Cardiac fibroblast (primary cell): ENCODE data around the gene PDCD10.
A peak's percentile ranks its signal among the peaks of the same experiment; 100 is the strongest.

ENCODE experiments used
- DNase-seq, 2 donors: peaks; one replicate each; pipeline versions ENCODE4 v3.0.0 to v3.0.0-alpha.2; 2010; ENCODE audit warnings: low read depth in 2 of 2
- H3K4me3 ChIP-seq, 2 donors: replicated peaks in 1 of 2; 1 replicate in 1 of 2; 2 replicates in 1 of 2; pipeline ENCODE4 v1.5.1; 2011; ENCODE audit warnings: low read depth in 2 of 2, low read length in 2 of 2, mild to moderate bottlenecking in 2 of 2, moderate library complexity in 1 of 2
- TF ChIP-seq, protein P1 (sequence below): IDR thresholded peaks from one replicate; pipeline ENCODE4 v1.5.1; 2011; ENCODE audit warnings: low read depth, mild to moderate bottlenecking, low read length, inconsistent platforms

The PDCD10 gene

DNA sequence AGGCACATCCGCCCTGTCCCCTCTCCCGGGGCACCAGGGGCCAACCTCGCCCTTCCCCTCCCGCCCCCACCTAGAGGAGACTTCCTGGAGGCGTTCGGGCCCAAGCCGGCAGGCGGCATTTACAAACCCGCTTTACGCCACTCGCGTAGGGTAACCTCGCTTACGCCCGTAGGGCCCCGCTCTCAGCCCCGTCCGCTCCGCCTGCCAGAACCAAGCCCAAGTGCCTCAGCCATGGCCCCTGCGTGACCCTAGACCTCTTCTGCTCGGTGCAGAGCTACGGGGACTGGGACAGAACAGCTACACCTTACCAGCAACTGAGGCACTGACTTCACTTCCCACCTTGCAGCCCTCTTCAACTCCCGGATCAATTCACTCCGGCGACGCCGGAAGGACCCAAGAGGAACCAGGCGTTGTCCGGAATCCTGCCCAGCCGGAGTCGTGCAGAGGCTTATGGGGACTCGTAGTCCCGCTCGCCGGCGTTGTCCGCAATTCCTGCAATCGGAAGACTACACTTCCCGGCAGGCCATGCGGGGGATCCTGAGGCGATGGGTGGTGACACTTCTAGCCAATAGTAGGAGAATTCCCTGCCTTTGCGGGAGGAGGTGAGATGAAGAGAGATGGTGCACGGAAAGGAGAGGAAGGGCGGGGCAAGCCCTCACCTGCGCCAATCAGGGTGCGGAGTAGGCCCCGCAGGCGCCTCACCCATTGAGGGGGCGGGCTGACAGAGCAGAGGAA lies at the start of gene PDCD10:
PDCD10 (minus strand) TSS at position 395 of the 735 bp plus-strand sequence. CDS start 14,735 bp downstream, outside the sequence.
- peak within 1 kb of the TSS; percentile 92 to 94 for H3K4me3 ChIP-seq
- TF ChIP-seq, protein P1, sequence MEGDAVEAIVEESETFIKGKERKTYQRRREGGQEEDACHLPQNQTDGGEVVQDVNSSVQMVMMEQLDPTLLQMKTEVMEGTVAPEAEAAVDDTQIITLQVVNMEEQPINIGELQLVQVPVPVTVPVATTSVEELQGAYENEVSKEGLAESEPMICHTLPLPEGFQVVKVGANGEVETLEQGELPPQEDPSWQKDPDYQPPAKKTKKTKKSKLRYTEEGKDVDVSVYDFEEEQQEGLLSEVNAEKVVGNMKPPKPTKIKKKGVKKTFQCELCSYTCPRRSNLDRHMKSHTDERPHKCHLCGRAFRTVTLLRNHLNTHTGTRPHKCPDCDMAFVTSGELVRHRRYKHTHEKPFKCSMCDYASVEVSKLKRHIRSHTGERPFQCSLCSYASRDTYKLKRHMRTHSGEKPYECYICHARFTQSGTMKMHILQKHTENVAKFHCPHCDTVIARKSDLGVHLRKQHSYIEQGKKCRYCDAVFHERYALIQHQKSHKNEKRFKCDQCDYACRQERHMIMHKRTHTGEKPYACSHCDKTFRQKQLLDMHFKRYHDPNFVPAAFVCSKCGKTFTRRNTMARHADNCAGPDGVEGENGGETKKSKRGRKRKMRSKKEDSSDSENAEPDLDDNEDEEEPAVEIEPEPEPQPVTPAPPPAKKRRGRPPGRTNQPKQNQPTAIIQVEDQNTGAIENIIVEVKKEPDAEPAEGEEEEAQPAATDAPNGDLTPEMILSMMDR: no peak

DNA sequence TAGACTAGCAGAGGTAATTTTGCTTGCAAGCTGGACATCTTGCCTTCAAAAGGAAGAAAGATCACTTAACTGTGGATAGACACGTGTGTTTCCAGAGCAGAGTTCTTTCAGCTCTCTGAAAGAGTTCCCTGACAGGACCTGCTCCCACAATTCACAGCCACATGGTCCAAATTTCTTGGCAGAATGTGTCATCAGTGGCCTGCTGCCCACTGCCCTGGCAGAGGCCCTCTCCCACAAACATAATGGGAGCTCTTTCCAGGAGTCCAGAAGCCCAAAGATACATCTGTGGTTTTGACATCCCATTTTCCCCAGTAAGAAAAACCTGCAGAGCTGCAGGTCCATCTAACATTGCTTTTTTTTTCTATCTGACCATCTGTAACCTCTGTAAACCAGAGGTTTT lies 49.1 kb upstream of the PDCD10 start:
- TF ChIP-seq, protein P1: no peak
- DNase-seq: no peak
- no peak overlapping the region for H3K4me3 ChIP-seq

More for the DNA sequence above, at the start of gene PDCD10:
- DNase-seq: peak; percentile 99

DNA sequence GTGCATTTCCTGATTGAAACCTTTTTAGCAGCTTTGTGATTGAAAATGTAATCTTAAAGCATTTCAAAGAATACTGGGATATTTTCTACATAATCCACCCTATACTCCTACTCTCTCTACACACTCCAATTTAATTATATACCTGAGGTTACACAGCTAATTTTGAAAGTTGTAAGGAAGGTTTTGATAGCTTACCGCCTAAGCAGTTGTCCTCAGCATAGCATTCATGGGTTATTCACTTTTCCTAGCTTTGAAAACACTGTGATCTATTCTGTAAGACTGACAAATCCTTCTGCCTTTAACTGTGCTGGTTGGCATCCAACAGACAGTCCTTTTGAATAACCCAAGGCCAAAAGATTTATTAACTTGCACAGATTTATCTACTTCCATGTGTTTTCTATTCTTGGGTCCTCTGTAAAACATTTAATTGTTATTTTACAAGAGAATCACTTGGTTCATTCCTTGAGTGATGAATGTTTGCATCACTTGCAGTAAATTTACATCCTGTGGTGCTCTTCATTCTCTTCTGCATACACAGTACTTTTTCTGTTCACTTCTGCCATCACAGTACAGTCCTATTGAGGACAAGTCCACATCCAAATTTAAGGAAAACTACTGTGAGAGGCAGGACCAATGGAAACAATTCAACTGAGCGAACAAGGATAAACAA lies 45.7 kb upstream of the PDCD10 start:
- no peak for DNase-seq
- TF ChIP-seq, protein P1: no peak
- no peak overlapping the region for H3K4me3 ChIP-seq

DNA sequence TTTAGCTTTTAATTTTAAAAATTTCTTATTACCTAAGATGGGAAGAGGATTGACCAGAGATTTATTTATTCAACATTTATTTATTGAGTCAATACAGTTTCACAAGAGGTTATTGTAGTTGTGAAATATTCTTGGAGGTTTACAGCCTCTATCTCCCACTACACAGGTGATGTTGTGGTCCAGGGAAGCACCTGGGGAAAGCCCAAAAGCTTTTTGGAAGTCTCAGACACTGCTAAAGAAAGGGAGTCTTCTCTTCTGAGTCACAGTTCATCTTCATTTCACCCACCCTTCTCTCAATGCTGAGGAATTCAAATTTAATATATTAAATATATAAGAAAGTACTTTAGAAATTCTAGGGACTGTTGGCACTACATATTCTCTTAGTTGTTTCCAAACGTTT lies 42.7 kb upstream of the PDCD10 start:
- DNase-seq: no peak
- TF ChIP-seq, protein P1: no peak
- no peak overlapping the region for H3K4me3 ChIP-seq

DNA sequence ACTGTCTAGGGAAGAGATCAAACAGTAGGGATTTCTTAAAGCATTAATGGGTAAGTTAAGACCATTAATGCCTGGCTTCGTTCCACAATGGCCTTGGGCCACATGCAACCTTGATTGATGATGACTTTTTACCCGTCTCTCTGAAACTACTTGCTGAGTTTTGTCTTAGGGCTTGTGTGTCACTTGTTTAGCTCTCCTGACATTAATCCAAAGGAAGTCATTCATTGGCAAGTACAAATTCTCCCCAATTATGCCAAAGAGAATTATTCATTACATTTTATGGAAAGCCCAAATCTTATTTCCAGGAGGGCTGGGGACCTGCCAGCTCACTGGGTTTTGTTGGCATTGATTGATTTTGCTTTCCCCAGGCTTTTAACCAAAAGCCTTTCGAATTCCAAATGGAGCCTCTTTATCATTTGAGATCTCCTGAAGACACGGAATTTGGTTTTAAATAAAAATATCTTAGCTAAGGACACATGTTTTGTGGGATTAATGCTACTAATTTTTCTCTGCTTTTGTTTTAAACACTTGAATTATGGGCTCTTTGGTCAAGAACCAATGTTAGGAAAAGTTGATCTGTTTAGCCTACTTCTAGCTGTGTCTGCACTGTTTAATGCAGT lies 41.5 kb upstream of the PDCD10 start:
- TF ChIP-seq, protein P1: no peak
- DNase-seq: no peak
- H3K4me3 ChIP-seq: no peak overlapping the region

DNA sequence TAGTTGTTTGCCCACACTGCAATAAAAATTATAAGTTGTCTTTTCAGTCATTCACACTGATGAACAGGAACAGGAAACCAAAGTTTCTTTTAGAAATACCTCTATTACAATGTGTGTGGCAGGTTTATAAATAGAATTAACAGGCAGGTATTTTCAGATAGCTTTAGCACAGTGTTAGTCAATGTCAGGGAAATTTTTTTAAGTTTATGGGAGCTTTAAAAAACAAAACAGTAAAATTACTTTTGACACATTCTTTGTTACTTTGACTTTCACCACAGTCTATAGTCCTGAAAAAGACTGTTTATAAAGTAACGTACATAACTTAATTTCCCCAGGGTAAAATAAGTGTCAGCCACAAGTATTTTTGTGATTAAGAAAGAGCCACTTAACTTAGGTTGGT lies 38.9 kb upstream of the PDCD10 start:
- H3K4me3 ChIP-seq: no peak overlapping the region
- TF ChIP-seq, protein P1: no peak
- DNase-seq: no peak
